ENCODE results near the gene DEFB110. TPM values are rescaled to one million over a fixed set of nuclear protein-coding genes. Genes with fewer than 3 reads are reported as not detected.
A peak's percentile ranks its signal among the peaks of the same experiment; 100 is the strongest.

DEFB110 gene
- polyA plus RNA-seq, 1 of the 3 experiments (the other 2 are of a cell fraction) = not detected

- WGBS (ENCODE audit: low lambda C conversion rate) = 18% methylated on average over 3 of the region's 3 CpGs
- Histone ChIP-seq H3K9me3 (no peaks in the 10 kb centered on the region), H3K36me3 (replicated peaks in 1 of 2; ENCODE audit: control insufficient read depth in 1 of 2, insufficient read depth in 2 of 2, low read length in 1 of 2) (no peaks in the 10 kb centered on the region), H3K79me2 (ENCODE audit: insufficient read depth) (no peaks in the 10 kb centered on the region), H3K27ac (ENCODE audit: low read depth in 2 of 2, low read length in 1 of 2) (no peak overlapping the region), H3K4me1 (ENCODE audit: control insufficient read depth in 1 of 2, insufficient read depth in 2 of 2, low read depth in 1 of 2, low read length in 1 of 2) (no peaks in the 10 kb centered on the region), H3K4me3 (ENCODE audit: low read depth in 2 of 2, low read length in 1 of 2) (peak overlapping the region; percentile 37 to 57; a peak in 3 of 4 replicates), H3F3A (replicated peaks; ENCODE audit: insufficient read depth) (no peaks in the 10 kb centered on the region), H3K9me2 (no peaks in the 10 kb centered on the region), H3K9ac (no peak overlapping the region), H3K4me2 (peak overlapping the region; percentile 31; the same call in 1 of the 2 replicates), H2AFZ (ENCODE audit: low read depth) (peak overlapping the region; percentile 75; the same call in 1 of the 2 replicates), H3K27me3 (ENCODE audit: insufficient read depth) (no peaks in the 10 kb centered on the region), H4K20me1 (ENCODE audit: insufficient read depth) (no peaks in the 10 kb centered on the region)
- no peak for DNase-seq
- ChIA-PET POLR2A (no interaction called here), CTCF (no interaction called here)
- TF ChIP-seq, protein P1, sequence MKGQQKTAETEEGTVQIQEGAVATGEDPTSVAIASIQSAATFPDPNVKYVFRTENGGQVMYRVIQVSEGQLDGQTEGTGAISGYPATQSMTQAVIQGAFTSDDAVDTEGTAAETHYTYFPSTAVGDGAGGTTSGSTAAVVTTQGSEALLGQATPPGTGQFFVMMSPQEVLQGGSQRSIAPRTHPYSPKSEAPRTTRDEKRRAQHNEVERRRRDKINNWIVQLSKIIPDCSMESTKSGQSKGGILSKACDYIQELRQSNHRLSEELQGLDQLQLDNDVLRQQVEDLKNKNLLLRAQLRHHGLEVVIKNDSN (IDR thresholded peaks at IDR 0.05; ENCODE audit: borderline replicate concordance, low read depth) = no peak
- TF ChIP-seq FOXJ3 (CRISPR knock-in tag; IDR thresholded peaks at IDR 0.05) (no peak), POLR2AphosphoS5 (IDR thresholded peaks at IDR 0.05; ENCODE audit: low read depth, low read length) (no peak), RCOR1 (IDR thresholded peaks at IDR 0.05; ENCODE audit: low read length) (no peak), RXRA (IDR thresholded peaks at IDR 0.05; ENCODE audit: borderline replicate concordance, low read depth) (no peak), MEF2A (IDR thresholded peaks at IDR 0.05; ENCODE audit: borderline replicate concordance, low read depth) (no peak), ZBTB33 (IDR thresholded peaks at IDR 0.05; ENCODE audit: borderline replicate concordance, low read depth) (no peak), YY1 (IDR thresholded peaks at IDR 0.05; ENCODE audit: low read depth) (no peak), TEAD4 (IDR thresholded peaks at IDR 0.05; ENCODE audit: borderline replicate concordance, insufficient read depth) (no peak), ELF1 (IDR thresholded peaks at IDR 0.05) (no peak), SMC3 (IDR thresholded peaks at IDR 0.05; ENCODE audit: low read depth, low read length) (no peak), GABPA (IDR thresholded peaks at IDR 0.05; ENCODE audit: low read depth) (no peak), SIN3A (IDR thresholded peaks at IDR 0.05; ENCODE audit: borderline replicate concordance, low read depth, low read length) (no peak), FOSL2 (IDR thresholded peaks at IDR 0.05; ENCODE audit: borderline replicate concordance, low read depth) (no peak), MXI1 (IDR thresholded peaks at IDR 0.05; ENCODE audit: low read depth, low read length) (no peak)
- TF ChIP-seq, protein P2, sequence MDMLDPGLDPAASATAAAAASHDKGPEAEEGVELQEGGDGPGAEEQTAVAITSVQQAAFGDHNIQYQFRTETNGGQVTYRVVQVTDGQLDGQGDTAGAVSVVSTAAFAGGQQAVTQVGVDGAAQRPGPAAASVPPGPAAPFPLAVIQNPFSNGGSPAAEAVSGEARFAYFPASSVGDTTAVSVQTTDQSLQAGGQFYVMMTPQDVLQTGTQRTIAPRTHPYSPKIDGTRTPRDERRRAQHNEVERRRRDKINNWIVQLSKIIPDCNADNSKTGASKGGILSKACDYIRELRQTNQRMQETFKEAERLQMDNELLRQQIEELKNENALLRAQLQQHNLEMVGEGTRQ (IDR thresholded peaks at IDR 0.05; ENCODE audit: borderline replicate concordance, low read depth, low read length) = no peak
- TF ChIP-seq, protein P3, sequence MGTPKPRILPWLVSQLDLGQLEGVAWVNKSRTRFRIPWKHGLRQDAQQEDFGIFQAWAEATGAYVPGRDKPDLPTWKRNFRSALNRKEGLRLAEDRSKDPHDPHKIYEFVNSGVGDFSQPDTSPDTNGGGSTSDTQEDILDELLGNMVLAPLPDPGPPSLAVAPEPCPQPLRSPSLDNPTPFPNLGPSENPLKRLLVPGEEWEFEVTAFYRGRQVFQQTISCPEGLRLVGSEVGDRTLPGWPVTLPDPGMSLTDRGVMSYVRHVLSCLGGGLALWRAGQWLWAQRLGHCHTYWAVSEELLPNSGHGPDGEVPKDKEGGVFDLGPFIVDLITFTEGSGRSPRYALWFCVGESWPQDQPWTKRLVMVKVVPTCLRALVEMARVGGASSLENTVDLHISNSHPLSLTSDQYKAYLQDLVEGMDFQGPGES (IDR thresholded peaks at IDR 0.05; ENCODE audit: low read depth, low read length) = no peak
Observed at GRCh38 chr6:49978332-49979226, 43.2 kb downstream of the DEFB110 start.
